Superior temporal gyrus (tissue), 1 donor: Measurements from ENCODE around the gene IL1RL2.

ENCODE experiments used
- DNase-seq: peaks from one replicate; pipeline ENCODE4 v3.0.0-alpha.2; 2016; ENCODE audit errors: extremely low spot score

The IL1RL2 gene

GRCh38 chr2:102238778-102239177 lies 52.0 kb downstream of the IL1RL2 start:
- DNase-seq: no peak

GRCh38 chr2:102239344-102239743 lies 52.5 kb downstream of the IL1RL2 start:
- DNase-seq: no peak

GRCh38 chr2:102240640-102241370 lies 54.0 kb downstream of the IL1RL2 start:
- peak; percentile 93 for DNase-seq

- no peak for DNase-seq
Measured at GRCh38 chr2:102241616-102242305, 54.9 kb downstream of the IL1RL2 start.

- no peak for DNase-seq
Measured at GRCh38 chr2:102245266-102246151, 58.7 kb downstream of the IL1RL2 start.

- no peak for DNase-seq
Measured at GRCh38 chr2:102250278-102250821, 63.5 kb downstream of the IL1RL2 start.

GRCh38 chr2:102251042-102251848 lies 64.4 kb downstream of the IL1RL2 start:
- DNase-seq: no peak

- DNase-seq: no peak
Measured at GRCh38 chr2:102251849-102252203, 65.0 kb downstream of the IL1RL2 start.

GRCh38 chr2:102252236-102252635 lies 65.4 kb downstream of the IL1RL2 start:
- DNase-seq: no peak

GRCh38 chr2:102253140-102253752 lies 66.4 kb downstream of the IL1RL2 start:
- no peak for DNase-seq

- DNase-seq: no peak
Measured at GRCh38 chr2:102253753-102254150, 66.9 kb downstream of the IL1RL2 start.

GRCh38 chr2:102256276-102256675 lies 69.5 kb downstream of the IL1RL2 start:
- DNase-seq: no peak

- DNase-seq: no peak
Measured at GRCh38 chr2:102256874-102257462, 70.1 kb downstream of the IL1RL2 start.

GRCh38 chr2:102258025-102258385 lies 71.2 kb downstream of the IL1RL2 start:
- DNase-seq: no peak

- DNase-seq: no peak
Measured at GRCh38 chr2:102258386-102259074, 71.7 kb downstream of the IL1RL2 start.

- no peak for DNase-seq
Measured at GRCh38 chr2:102261467-102262135, 74.8 kb downstream of the IL1RL2 start.

GRCh38 chr2:102262216-102263129 lies 75.7 kb downstream of the IL1RL2 start:
- no peak for DNase-seq

GRCh38 chr2:102264952-102265351 lies 78.1 kb downstream of the IL1RL2 start:
- no peak for DNase-seq
